ENCODE measurements around the gene NEU1.

The NEU1 gene

DNA sequence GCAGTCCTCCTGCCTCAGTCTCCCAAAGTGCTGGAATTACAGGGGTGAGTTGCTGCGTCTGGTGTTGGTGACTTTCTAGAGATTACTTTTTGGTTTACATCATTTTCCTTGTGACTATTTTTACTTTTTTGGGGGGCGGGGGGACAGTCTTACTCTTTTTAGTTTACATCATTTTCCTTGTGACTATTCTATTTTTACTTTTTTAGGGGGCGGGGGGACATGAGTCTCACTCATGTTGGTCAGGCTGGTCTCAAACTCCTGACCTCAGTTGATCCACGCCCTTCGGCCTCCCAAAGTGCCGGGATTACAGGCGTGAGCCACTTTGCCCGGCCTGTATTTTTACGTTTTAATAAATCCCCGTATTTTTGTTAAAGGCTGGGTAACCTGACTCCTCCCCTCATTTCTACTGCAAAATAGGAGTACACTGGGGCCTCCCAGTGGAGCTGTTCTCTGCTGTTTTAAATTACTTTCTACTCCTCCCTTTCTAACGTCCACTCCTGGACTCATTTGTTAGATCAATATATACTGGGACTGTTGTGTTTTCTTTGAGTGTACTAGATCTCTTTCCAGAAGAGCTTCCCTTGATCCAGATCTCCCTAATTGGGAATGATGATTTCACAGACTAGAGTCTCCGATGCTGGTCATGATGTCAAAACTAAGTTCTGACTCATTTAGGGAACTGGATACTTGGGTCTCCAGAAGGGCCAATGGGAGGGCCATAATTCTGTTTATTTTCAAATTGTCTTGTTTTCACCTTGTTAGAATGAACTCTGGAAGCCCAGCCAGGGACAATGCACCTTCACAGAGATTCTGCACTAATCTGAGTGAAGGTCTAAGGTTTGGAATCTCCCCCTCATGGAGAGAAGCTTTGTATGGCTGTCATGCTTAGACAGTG, 25.9 kb downstream of the NEU1 start:
- no peak for DNase-seq (ENCODE audit: low read depth in 1 of 2, low spot score in 1 of 2)
- H3K4me3 ChIP-seq (replicated peaks; ENCODE audit: insufficient read depth, low read length) = peak overlapping the region; percentile 63
- peak overlapping the region; percentile 97 for H3K27ac ChIP-seq (replicated peaks)
- TF ChIP-seq SPI1 (IDR thresholded peaks at IDR 0.05; ENCODE audit: borderline replicate concordance, low read depth) = peak; percentile 65
- TF ChIP-seq, protein P1, sequence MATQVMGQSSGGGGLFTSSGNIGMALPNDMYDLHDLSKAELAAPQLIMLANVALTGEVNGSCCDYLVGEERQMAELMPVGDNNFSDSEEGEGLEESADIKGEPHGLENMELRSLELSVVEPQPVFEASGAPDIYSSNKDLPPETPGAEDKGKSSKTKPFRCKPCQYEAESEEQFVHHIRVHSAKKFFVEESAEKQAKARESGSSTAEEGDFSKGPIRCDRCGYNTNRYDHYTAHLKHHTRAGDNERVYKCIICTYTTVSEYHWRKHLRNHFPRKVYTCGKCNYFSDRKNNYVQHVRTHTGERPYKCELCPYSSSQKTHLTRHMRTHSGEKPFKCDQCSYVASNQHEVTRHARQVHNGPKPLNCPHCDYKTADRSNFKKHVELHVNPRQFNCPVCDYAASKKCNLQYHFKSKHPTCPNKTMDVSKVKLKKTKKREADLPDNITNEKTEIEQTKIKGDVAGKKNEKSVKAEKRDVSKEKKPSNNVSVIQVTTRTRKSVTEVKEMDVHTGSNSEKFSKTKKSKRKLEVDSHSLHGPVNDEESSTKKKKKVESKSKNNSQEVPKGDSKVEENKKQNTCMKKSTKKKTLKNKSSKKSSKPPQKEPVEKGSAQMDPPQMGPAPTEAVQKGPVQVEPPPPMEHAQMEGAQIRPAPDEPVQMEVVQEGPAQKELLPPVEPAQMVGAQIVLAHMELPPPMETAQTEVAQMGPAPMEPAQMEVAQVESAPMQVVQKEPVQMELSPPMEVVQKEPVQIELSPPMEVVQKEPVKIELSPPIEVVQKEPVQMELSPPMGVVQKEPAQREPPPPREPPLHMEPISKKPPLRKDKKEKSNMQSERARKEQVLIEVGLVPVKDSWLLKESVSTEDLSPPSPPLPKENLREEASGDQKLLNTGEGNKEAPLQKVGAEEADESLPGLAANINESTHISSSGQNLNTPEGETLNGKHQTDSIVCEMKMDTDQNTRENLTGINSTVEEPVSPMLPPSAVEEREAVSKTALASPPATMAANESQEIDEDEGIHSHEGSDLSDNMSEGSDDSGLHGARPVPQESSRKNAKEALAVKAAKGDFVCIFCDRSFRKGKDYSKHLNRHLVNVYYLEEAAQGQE (IDR thresholded peaks at IDR 0.05; ENCODE audit: insufficient replicate concordance, low read depth) = no peak
- H3K27me3 ChIP-seq (ENCODE audit: insufficient read depth, poor library complexity, severe bottlenecking) = no peaks in the 10 kb centered on the region

DNA sequence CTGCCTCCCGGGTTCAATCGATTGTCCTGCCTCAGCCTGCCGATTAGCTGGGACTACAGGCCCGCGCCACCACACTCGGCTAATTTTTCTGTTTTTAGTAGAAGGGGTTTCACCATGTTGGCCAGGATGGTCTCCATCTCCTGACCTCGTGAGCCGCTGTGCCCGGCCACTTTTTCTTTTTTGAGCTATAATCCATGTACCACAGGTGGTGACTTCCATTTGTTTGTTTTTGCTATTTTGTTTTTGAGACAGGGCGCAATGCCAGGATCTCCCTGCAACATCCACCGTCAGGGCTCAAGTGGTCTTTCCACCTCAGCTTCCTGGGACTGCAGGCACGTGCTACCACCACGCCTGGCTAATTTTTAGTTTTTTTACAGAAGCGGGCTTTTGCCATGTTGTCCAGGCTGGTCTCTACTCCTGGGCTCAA, 26.6 kb downstream of the NEU1 start:
- DNase-seq (ENCODE audit: low read depth in 1 of 2, low spot score in 1 of 2) = no peak
- TF ChIP-seq SPI1 (IDR thresholded peaks at IDR 0.05; ENCODE audit: borderline replicate concordance, low read depth) = no peak
- TF ChIP-seq POLR2AphosphoS5 (IDR thresholded peaks at IDR 0.05; ENCODE audit: low read depth) = peak; percentile 66
- TF ChIP-seq, protein P2, sequence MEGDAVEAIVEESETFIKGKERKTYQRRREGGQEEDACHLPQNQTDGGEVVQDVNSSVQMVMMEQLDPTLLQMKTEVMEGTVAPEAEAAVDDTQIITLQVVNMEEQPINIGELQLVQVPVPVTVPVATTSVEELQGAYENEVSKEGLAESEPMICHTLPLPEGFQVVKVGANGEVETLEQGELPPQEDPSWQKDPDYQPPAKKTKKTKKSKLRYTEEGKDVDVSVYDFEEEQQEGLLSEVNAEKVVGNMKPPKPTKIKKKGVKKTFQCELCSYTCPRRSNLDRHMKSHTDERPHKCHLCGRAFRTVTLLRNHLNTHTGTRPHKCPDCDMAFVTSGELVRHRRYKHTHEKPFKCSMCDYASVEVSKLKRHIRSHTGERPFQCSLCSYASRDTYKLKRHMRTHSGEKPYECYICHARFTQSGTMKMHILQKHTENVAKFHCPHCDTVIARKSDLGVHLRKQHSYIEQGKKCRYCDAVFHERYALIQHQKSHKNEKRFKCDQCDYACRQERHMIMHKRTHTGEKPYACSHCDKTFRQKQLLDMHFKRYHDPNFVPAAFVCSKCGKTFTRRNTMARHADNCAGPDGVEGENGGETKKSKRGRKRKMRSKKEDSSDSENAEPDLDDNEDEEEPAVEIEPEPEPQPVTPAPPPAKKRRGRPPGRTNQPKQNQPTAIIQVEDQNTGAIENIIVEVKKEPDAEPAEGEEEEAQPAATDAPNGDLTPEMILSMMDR (IDR thresholded peaks at IDR 0.05; ENCODE audit: insufficient read depth, low read length) = no peak
- peak overlapping the region; percentile 63 for H3K4me3 ChIP-seq (replicated peaks; ENCODE audit: insufficient read depth, low read length)
- H3K27me3 ChIP-seq (ENCODE audit: insufficient read depth, poor library complexity, severe bottlenecking) = no peaks in the 10 kb centered on the region
- peak overlapping the region; percentile 97 for H3K27ac ChIP-seq (replicated peaks)

DNA sequence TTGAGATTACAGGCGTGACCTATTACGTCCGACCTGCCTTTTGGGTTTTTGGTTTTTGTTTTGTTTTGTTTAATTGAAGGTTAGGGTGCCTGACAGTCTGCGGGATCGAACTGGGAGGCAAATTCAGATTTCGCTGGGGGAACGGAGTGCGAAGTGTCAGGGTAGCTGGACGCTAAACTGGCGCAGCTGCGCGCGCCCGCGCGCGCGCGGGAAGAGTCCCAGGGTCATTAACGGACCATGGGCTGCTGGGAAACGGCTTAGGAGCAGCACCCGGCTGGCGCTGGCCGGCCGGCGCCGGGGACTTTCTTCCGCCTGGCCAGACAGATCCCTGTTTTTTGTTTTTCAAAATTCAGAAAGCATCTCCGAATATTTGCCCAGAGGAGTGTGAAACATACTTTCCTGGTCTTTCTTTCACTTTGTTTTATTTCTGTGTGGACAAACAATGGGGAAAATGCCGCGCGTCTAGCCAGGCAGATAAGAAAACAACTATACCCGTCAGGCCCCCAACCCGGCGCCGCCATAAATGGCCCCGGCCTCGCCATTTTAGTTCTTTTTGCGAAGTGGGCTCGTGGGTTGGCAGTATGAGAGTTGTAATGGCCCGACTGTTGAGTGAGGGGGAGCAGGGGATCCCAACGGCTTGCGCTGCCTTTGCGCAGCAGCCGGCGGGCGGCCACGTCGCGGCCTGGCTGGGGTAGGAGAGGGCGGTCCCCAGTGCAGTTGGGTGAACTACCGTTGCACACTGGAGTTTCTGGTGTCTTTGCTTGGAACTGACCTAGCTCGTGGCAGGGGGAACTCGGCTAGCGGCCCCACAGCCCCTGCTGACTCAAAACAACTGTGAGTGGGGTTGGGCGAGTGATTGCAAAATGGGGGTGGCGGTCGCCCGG, 28.0 kb downstream of the NEU1 start:
- peak; percentile 74 to 89 for DNase-seq (ENCODE audit: low read depth in 1 of 2, low spot score in 1 of 2)
- Histone ChIP-seq H3K27ac (replicated peaks) (peak overlapping the region; percentile 97), H3K4me3 (replicated peaks; ENCODE audit: insufficient read depth, low read length) (peak overlapping the region; percentile 63), H3K27me3 (ENCODE audit: insufficient read depth, poor library complexity, severe bottlenecking) (no peaks in the 10 kb centered on the region)
- TF ChIP-seq POLR2AphosphoS5 (IDR thresholded peaks at IDR 0.05; ENCODE audit: low read depth) (peak; percentile 98), GABPA (IDR thresholded peaks at IDR 0.05; ENCODE audit: low read depth) (no peak)
- TF ChIP-seq, protein P1 (IDR thresholded peaks at IDR 0.05; ENCODE audit: insufficient replicate concordance, low read depth) = peak; percentile 74
- TF ChIP-seq, protein P2 (IDR thresholded peaks at IDR 0.05; ENCODE audit: insufficient read depth, low read length) = no peak

All from HL-60 (cell line).